Measurements from ENCODE around the gene MID2.
A peak's percentile ranks its signal among the peaks of the same experiment; 100 is the strongest.
"Not testable (repeated sequence)": the region's sequence is repeated elsewhere in the genome, so short reads cannot be mapped to it uniquely, and the experiment has no call there.

The MID2 gene, protein sequence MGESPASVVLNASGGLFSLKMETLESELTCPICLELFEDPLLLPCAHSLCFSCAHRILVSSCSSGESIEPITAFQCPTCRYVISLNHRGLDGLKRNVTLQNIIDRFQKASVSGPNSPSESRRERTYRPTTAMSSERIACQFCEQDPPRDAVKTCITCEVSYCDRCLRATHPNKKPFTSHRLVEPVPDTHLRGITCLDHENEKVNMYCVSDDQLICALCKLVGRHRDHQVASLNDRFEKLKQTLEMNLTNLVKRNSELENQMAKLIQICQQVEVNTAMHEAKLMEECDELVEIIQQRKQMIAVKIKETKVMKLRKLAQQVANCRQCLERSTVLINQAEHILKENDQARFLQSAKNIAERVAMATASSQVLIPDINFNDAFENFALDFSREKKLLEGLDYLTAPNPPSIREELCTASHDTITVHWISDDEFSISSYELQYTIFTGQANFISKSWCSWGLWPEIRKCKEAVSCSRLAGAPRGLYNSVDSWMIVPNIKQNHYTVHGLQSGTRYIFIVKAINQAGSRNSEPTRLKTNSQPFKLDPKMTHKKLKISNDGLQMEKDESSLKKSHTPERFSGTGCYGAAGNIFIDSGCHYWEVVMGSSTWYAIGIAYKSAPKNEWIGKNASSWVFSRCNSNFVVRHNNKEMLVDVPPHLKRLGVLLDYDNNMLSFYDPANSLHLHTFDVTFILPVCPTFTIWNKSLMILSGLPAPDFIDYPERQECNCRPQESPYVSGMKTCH

DNA sequence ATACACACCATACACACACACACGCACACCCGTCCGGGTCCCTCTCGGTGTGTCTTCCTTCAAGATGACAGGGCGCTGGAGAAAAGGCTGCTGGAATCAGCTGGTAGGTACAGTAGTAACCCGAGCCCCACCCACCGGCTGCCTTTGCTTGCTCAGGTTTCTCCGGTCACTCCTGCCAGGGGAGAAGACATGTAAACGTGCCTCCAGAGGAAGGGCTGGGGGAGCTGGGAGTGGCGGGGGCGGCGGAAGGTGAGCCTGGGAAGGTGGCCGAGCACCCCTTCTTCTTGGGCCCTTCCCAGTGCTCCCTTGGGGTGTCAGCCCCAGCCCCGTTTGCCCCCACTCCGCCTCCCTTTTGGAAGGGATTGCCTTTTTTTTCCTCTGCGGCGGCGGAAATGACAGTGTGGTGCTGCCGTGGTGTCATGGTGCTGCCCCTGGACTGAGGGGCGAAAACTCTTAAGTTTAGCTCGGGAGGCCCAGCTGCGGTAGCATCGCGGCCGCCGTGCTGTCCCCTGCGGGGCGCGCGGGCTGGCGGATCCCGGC, at the start of gene MID2:
Gene MID2 (plus strand): TSS at position 169 of the 540 bp plus-strand sequence. CDS start 561 bp downstream, outside the sequence.
- Histone ChIP-seq H3K4me3 (ENCODE audit: low read depth in 1 of 5, low read length in 5 of 5) (peak within 1 kb of the TSS; percentile 57 to 64 (median 62)), H3K27me3 (ENCODE audit: control insufficient read depth in 5 of 5, insufficient read depth in 4 of 5, low read length in 5 of 5) (peaks cover 0 to 10% (median 8%) of the 10 kb centered on the region in 5 donors), H3K4me1 (ENCODE audit: control insufficient read depth in 5 of 5, insufficient read depth in 5 of 5, low read length in 5 of 5) (peaks cover 0 to 14% (median 12%) of the 10 kb centered on the region in 5 donors), H3K27ac (ENCODE audit: low read depth, low read length) (peak within 1 kb of the TSS; percentile 66), H3K36me3 (ENCODE audit: control insufficient read depth in 5 of 5, insufficient read depth in 5 of 5, low read length in 5 of 5) (no peaks in the 10 kb centered on the region), H3K9me3 (ENCODE audit: control insufficient read depth in 5 of 5, low read length in 5 of 5) (no peaks in the 10 kb centered on the region), H3K9ac (ENCODE audit: low read length in 5 of 5) (peak within 1 kb of the TSS in 4 of 5 donors; percentile 51 to 78 (median 60))

DNA sequence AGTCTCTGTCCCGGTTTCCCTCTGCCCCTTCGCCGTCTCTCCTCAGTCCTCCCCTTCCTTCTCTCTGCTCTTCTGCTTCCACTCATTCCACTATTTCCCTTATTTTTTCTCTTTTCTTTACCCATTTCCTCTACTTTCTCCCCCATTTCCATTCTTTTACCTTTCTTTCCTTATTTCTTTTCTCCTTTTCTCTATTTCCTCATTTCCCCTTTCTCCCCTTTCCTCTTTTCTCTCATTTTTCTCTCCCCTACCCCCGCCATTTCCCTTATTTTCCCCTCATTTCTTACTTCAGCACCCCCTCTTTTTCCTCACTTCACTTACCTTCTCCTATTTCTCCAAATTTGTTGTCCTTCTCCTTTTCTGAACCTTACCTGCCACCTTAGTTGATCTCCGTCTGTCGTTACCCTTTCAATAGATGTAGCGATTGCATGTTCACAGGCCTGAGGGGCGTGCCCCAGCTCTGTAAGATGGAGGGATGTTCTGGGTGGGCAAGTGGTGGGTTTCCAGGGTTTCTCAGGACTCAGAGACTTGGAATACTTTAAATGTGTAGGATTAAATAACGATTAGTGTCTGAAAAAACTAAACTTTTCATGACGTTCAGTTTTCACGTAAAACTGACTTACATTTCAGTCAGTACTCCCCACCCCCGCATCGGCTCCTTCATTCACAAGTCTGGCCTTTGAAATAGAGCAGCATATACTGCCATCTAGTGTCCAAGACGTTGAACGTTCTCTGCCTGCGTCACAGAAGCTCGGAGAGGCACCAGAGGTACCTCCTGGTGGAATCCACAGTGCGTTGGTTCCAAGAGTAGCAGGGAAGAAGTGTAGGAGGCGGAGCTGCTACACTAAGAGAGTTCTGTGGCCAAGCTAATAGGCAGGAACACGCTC, 48.8 kb upstream of the MID2 start:
- Histone ChIP-seq H3K27me3 (ENCODE audit: control insufficient read depth in 5 of 5, insufficient read depth in 4 of 5, low read length in 5 of 5) (peaks cover 0 to 20% (median 5%) of the 10 kb centered on the region in 5 donors), H3K36me3 (ENCODE audit: control insufficient read depth in 5 of 5, insufficient read depth in 5 of 5, low read length in 5 of 5) (no peaks in the 10 kb centered on the region), H3K4me1 (ENCODE audit: control insufficient read depth in 5 of 5, insufficient read depth in 5 of 5, low read length in 5 of 5) (peaks cover 0 to 31% (median 27%) of the 10 kb centered on the region in 5 donors), H3K9me3 (ENCODE audit: control insufficient read depth in 5 of 5, low read length in 5 of 5) (no peaks in the 10 kb centered on the region), H3K27ac (ENCODE audit: low read depth, low read length) (peak overlapping the region; percentile 30), H3K4me3 (ENCODE audit: low read depth in 1 of 5, low read length in 5 of 5) (peak overlapping the region; percentile 64 to 75 (median 70)), H3K9ac (ENCODE audit: low read length in 5 of 5) (peak overlapping the region in 3 of 5 donors; percentile 46 to 72 (median 54))

DNA sequence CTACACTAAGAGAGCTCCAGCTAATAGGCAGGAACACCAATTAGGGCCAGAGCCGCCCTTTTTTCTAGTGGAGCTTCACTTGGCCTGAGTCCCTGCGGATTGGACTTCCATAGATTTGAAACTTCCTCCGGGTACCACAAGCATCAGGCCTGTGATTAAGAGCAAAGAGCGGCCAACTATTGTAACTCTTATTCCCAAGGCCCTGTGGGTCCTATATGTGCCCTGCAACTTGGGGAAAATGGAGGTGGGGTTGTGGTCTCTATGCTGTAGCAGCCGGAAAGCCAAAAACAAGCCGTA, 48.2 kb upstream of the MID2 start, which contains the start of gene NCBP2L:
Gene NCBP2L (plus strand): TSS at position 198 of the 297 bp plus-strand sequence. CDS start 16,488 bp downstream, outside the sequence.
- peak within 1 kb of the TSS; percentile 64 to 75 (median 70) for H3K4me3 ChIP-seq (ENCODE audit: low read depth in 1 of 5, low read length in 5 of 5)
- H3K9ac ChIP-seq (ENCODE audit: low read length in 5 of 5): peak within 1 kb of the TSS in 3 of 5 donors; percentile 46 to 72 (median 54)
- H3K4me1 ChIP-seq (ENCODE audit: control insufficient read depth in 5 of 5, insufficient read depth in 5 of 5, low read length in 5 of 5): peaks cover 0 to 31% (median 27%) of the 10 kb centered on the region in 5 donors
- H3K36me3 ChIP-seq (ENCODE audit: control insufficient read depth in 5 of 5, insufficient read depth in 5 of 5, low read length in 5 of 5): no peaks in the 10 kb centered on the region
- H3K9me3 ChIP-seq (ENCODE audit: control insufficient read depth in 5 of 5, low read length in 5 of 5): no peaks in the 10 kb centered on the region
- H3K27me3 ChIP-seq (ENCODE audit: control insufficient read depth in 5 of 5, insufficient read depth in 4 of 5, low read length in 5 of 5): peaks cover 0 to 20% (median 5%) of the 10 kb centered on the region in 5 donors
- peak within 1 kb of the TSS; percentile 30 for H3K27ac ChIP-seq (ENCODE audit: low read depth, low read length)

DNA sequence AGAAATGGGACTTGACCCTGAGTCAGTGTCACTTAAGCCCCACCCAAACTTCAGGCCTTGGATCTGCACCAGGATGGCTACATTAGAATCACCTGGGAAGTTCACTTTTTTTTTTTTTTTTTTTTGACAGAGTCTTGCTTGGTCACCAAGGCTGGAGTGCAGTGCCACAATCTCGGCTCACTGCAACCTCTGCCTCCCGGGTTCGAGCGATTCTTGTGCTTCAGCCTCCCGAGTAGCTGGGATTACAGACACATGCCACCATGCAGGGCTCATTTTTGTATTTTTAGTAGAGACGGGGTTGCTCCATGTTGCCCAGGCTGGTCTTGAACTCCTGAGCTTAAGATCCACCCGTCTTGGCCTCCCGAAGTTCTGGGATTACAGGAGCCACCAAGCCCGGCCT, 45.1 kb upstream of the MID2 start:
- H3K27me3 ChIP-seq (ENCODE audit: control insufficient read depth in 5 of 5, insufficient read depth in 4 of 5, low read length in 5 of 5): peaks cover 0 to 3% (median 0%) of the 10 kb centered on the region in 5 donors
- H3K4me3 ChIP-seq (ENCODE audit: low read depth in 1 of 5, low read length in 5 of 5): no peak overlapping the region
- no peaks in the 10 kb centered on the region for H3K9me3 ChIP-seq (ENCODE audit: control insufficient read depth in 5 of 5, low read length in 5 of 5)
- no peak overlapping the region for H3K9ac ChIP-seq (ENCODE audit: low read length in 5 of 5)
- H3K36me3 ChIP-seq (ENCODE audit: control insufficient read depth in 5 of 5, insufficient read depth in 5 of 5, low read length in 5 of 5): no peaks in the 10 kb centered on the region
- peaks cover 0 to 15% (median 9%) of the 10 kb centered on the region in 5 donors for H3K4me1 ChIP-seq (ENCODE audit: control insufficient read depth in 5 of 5, insufficient read depth in 5 of 5, low read length in 5 of 5)
- H3K27ac ChIP-seq (ENCODE audit: low read depth, low read length): no peak overlapping the region

DNA sequence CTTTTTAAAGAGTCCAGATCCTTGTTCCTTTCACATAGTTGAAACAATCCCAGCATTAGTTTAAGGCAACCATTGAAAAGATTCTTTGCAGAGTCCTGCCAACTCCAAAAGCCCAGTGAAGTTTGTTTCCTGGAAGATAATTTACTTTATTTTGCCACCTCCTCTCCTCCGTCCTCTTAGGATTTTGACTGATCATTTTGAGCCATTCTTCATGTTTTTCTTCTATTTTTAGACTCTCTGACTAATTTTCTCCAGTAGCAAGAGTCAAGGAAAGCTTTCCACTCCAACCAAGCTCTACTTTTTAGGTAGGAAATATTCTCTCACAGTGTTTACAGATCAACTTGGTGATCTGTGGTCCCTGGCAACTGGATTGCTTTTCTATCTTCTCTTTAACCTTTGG, 37.8 kb upstream of the MID2 start:
- peak overlapping the region; percentile 26 for H3K27ac ChIP-seq (ENCODE audit: low read depth, low read length)
- no peak overlapping the region for H3K9ac ChIP-seq (ENCODE audit: low read length in 5 of 5)
- no peaks in the 10 kb centered on the region for H3K9me3 ChIP-seq (ENCODE audit: control insufficient read depth in 5 of 5, low read length in 5 of 5)
- H3K27me3 ChIP-seq (ENCODE audit: control insufficient read depth in 5 of 5, insufficient read depth in 4 of 5, low read length in 5 of 5): peaks cover 0 to 5% (median 0%) of the 10 kb centered on the region in 5 donors
- no peak overlapping the region for H3K4me3 ChIP-seq (ENCODE audit: low read depth in 1 of 5, low read length in 5 of 5)
- H3K4me1 ChIP-seq (ENCODE audit: control insufficient read depth in 5 of 5, insufficient read depth in 5 of 5, low read length in 5 of 5): peaks cover 0 to 9% (median 6%) of the 10 kb centered on the region in 5 donors
- H3K36me3 ChIP-seq (ENCODE audit: control insufficient read depth in 5 of 5, insufficient read depth in 5 of 5, low read length in 5 of 5): no peaks in the 10 kb centered on the region

DNA sequence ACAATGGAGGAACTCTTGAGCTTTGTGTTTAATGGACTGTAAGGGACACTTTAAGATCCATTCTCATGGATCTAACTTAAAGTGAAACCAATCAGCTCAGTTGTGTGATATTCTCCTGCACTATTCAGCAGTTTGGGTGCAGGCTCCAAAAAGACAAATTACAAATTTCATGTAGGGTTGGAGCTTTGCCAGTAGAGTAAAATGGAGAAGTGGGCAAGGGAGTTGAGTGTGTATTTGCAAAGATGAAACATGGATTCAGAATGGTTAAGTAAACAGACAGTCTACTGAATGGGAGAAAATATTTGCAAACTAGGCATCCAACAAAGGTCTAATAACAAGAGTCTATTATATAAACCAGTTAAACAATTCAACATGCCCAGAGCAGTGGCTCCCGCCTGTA, 21.2 kb upstream of the MID2 start:
- Histone ChIP-seq H3K27me3 (ENCODE audit: control insufficient read depth in 5 of 5, insufficient read depth in 4 of 5, low read length in 5 of 5) (peaks cover 0 to 10% (median 2%) of the 10 kb centered on the region in 5 donors), H3K4me3 (ENCODE audit: low read depth in 1 of 5, low read length in 5 of 5) (no peak overlapping the region), H3K4me1 (ENCODE audit: control insufficient read depth in 5 of 5, insufficient read depth in 5 of 5, low read length in 5 of 5) (no peaks in the 10 kb centered on the region), H3K27ac (ENCODE audit: low read depth, low read length) (no peak overlapping the region), H3K36me3 (ENCODE audit: control insufficient read depth in 5 of 5, insufficient read depth in 5 of 5, low read length in 5 of 5) (no peaks in the 10 kb centered on the region), H3K9ac (ENCODE audit: low read length in 5 of 5) (no peak overlapping the region), H3K9me3 (ENCODE audit: control insufficient read depth in 5 of 5, low read length in 5 of 5) (peaks cover 0 to 11% (median 3%) of the 10 kb centered on the region in 5 donors)

DNA sequence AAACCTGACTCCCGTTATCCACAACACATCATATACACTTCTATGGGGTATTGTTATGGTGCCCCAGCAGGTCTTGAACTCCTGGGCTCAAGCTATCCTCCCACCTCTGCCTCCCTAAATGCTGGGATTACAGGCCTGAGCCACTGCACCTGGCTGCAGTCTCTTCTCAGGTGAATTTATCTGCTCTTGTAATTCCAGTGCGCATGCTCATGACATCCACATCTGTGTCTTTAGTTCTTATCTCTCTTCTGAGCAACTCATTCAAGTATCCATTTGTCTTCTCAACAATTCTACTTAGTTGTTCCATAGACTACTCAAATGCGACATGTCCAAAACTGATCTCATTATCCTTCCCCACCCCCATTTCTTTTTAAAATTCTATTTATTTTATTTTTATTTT, 20.5 kb upstream of the MID2 start:
- H3K9ac ChIP-seq (ENCODE audit: low read length in 5 of 5): no peak overlapping the region
- H3K36me3 ChIP-seq (ENCODE audit: control insufficient read depth in 5 of 5, insufficient read depth in 5 of 5, low read length in 5 of 5): no peaks in the 10 kb centered on the region
- no peak overlapping the region for H3K27ac ChIP-seq (ENCODE audit: low read depth, low read length)
- peaks cover 0 to 11% (median 3%) of the 10 kb centered on the region in 5 donors for H3K9me3 ChIP-seq (ENCODE audit: control insufficient read depth in 5 of 5, low read length in 5 of 5)
- H3K4me3 ChIP-seq (ENCODE audit: low read depth in 1 of 5, low read length in 5 of 5): no peak overlapping the region
- no peaks in the 10 kb centered on the region for H3K4me1 ChIP-seq (ENCODE audit: control insufficient read depth in 5 of 5, insufficient read depth in 5 of 5, low read length in 5 of 5)
- peaks cover 0 to 8% (median 2%) of the 10 kb centered on the region in 5 donors for H3K27me3 ChIP-seq (ENCODE audit: control insufficient read depth in 5 of 5, insufficient read depth in 4 of 5, low read length in 5 of 5)

DNA sequence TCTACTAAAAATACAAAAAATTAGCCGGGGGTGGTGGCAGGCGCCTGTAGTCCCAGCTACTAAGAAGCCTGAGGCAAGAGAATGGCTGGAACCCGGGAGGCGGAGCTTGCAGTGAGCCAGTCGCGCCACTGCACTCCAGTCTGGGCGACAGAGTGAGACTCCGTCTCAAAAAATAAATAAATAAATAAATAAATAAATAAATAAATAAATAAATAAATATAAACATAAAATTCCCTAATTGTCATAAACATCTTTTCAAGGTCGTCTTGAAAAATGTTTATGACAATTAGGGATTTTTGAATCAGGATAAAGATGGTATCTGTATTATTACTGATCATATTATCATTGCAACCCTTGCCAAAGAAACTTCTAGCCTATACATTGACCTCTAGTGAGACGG, 15.6 kb upstream of the MID2 start:
- H3K27me3 ChIP-seq (ENCODE audit: control insufficient read depth in 5 of 5, insufficient read depth in 4 of 5, low read length in 5 of 5): peaks cover 0 to 20% (median 6%) of the 10 kb centered on the region in 5 donors
- H3K4me1 ChIP-seq (ENCODE audit: control insufficient read depth in 5 of 5, insufficient read depth in 5 of 5, low read length in 5 of 5); H3K36me3 ChIP-seq (ENCODE audit: control insufficient read depth in 5 of 5, insufficient read depth in 5 of 5, low read length in 5 of 5); H3K9ac ChIP-seq (ENCODE audit: low read length in 5 of 5); H3K27ac ChIP-seq (ENCODE audit: low read depth, low read length); H3K4me3 ChIP-seq (ENCODE audit: low read depth in 1 of 5, low read length in 5 of 5); H3K9me3 ChIP-seq (ENCODE audit: control insufficient read depth in 5 of 5, low read length in 5 of 5): not testable (repeated sequence)

DNA sequence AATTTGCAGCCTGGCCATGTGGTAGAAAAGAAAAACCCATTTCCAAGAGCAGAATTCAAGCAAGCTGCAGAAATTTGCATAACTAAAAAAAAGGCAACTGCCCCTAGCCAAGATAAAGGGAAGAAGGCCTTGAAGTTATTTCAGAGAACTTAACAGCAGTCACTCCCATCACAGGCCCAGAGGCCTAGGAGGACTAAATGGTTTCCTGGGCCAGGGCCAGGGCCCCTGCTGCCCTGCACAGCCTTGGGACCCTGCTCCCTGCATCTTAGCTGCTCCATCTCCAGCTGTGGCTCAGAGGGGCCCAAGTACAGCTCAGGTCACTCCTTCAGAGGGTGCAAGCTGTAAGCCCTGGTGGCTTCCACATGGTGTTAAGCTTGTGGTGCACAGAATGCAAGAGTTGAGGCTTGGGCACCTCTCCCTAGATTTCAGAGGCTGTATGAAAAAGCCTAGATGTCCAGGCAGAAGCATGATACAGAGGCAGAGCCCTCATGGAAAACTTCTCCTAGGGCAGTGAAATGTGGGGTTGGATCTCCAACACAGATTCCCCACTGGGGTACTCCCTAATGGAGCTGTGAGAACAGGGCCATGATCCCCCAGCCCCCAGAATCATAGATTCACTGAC, 6.7 kb upstream of the MID2 start:
- H3K27me3 ChIP-seq (ENCODE audit: control insufficient read depth in 5 of 5, insufficient read depth in 4 of 5, low read length in 5 of 5): peaks cover 0 to 5% (median 0%) of the 10 kb centered on the region in 5 donors
- H3K36me3 ChIP-seq (ENCODE audit: control insufficient read depth in 5 of 5, insufficient read depth in 5 of 5, low read length in 5 of 5): no peaks in the 10 kb centered on the region
- H3K4me1 ChIP-seq (ENCODE audit: control insufficient read depth in 5 of 5, insufficient read depth in 5 of 5, low read length in 5 of 5): no peaks in the 10 kb centered on the region
- peak overlapping the region in 1 of 5 donors; percentile 7 for H3K4me3 ChIP-seq (ENCODE audit: low read depth in 1 of 5, low read length in 5 of 5)
- no peak overlapping the region for H3K27ac ChIP-seq (ENCODE audit: low read depth, low read length)
- no peak overlapping the region for H3K9ac ChIP-seq (ENCODE audit: low read length in 5 of 5)
- H3K9me3 ChIP-seq (ENCODE audit: control insufficient read depth in 5 of 5, low read length in 5 of 5): peaks cover 3 to 14% (median 8%) of the 10 kb centered on the region in 5 donors
